ENCODE data around the gene CLSTN2.

The CLSTN2 gene

DNA sequence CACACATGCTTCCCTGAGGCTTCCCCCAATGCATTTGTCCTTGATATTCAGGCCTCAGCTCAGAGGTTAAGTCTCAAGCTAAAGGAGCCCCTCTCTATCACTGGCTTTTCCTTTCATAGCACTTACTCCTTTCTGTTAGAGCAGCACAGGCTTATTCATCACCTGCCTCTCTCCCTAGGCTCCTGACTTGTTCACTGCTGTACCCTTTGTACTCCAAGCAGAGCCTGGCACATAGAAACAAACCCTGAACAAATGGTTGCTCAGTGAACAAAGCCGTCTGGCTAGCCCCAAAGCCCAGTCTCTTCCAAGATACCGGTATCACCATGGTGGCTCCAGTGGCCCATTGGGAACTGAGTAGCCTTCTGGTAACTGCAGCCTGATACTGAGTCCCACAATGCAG is 511.7 kb downstream of the CLSTN2 start:
- H3K4me3 ChIP-seq (ENCODE audit: low read depth, low read length): no peak overlapping the region
- ChIA-PET CTCF (no interaction called here), POLR2A (no interaction called here)
- TF ChIP-seq, protein P1, sequence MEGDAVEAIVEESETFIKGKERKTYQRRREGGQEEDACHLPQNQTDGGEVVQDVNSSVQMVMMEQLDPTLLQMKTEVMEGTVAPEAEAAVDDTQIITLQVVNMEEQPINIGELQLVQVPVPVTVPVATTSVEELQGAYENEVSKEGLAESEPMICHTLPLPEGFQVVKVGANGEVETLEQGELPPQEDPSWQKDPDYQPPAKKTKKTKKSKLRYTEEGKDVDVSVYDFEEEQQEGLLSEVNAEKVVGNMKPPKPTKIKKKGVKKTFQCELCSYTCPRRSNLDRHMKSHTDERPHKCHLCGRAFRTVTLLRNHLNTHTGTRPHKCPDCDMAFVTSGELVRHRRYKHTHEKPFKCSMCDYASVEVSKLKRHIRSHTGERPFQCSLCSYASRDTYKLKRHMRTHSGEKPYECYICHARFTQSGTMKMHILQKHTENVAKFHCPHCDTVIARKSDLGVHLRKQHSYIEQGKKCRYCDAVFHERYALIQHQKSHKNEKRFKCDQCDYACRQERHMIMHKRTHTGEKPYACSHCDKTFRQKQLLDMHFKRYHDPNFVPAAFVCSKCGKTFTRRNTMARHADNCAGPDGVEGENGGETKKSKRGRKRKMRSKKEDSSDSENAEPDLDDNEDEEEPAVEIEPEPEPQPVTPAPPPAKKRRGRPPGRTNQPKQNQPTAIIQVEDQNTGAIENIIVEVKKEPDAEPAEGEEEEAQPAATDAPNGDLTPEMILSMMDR (IDR thresholded peaks at IDR 0.05; ENCODE audit: insufficient read depth, low read length, missing control alignments): no peak
- DNase-seq (ENCODE audit: low read depth, low spot score): no peak

DNA sequence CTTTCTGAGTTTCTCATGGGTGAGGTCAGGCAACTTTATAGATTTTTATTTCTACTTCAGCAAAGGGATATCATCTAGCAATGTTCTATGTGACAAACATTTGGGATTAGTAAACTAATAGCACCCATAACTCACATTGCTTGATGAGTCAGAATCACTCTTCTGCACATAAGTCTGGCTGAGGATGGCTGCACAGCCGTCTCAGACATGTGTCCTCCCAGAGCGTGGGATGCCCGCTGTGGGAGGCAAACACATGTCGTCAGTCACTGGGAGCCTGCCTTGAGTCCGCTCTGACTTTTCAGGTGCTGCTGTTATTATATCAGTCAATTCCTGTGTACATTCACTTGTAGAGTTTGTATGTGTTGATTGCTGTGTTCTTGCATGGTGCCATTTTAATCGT is 512.2 kb downstream of the CLSTN2 start:
- CTCF ChIA-PET: no interaction called here
- no peak for DNase-seq (ENCODE audit: low read depth, low spot score)
- TF ChIP-seq, protein P1 (IDR thresholded peaks at IDR 0.05; ENCODE audit: insufficient read depth, low read length, missing control alignments): no peak
- H3K4me3 ChIP-seq (ENCODE audit: low read depth, low read length): no peak overlapping the region
- POLR2A ChIA-PET: no interaction called here

DNA sequence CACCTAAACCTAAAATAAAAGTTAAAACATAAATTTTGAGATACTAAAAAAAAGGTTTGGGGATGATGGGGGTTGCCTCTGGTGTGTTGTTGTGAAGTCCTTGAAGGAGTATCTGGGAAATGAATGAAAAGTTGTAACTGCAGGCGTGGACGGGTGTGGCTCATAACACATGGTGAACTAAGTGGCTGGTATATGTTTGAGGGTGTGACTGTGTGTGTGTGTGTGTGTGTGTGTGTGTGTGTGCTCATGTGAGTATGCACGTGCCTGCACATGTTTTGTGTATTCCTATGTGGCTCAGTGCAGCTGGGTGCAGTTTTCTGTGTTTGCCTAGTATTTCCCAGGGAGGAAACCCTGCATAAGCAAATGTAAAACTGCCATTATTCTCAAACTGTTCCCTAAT is 513.0 kb downstream of the CLSTN2 start:
- CTCF ChIA-PET: no interaction called here
- no peak overlapping the region for H3K4me3 ChIP-seq (ENCODE audit: low read depth, low read length)
- TF ChIP-seq, protein P1 (IDR thresholded peaks at IDR 0.05; ENCODE audit: insufficient read depth, low read length, missing control alignments): no peak
- POLR2A ChIA-PET: no interaction called here
- DNase-seq (ENCODE audit: low read depth, low spot score): no peak

DNA sequence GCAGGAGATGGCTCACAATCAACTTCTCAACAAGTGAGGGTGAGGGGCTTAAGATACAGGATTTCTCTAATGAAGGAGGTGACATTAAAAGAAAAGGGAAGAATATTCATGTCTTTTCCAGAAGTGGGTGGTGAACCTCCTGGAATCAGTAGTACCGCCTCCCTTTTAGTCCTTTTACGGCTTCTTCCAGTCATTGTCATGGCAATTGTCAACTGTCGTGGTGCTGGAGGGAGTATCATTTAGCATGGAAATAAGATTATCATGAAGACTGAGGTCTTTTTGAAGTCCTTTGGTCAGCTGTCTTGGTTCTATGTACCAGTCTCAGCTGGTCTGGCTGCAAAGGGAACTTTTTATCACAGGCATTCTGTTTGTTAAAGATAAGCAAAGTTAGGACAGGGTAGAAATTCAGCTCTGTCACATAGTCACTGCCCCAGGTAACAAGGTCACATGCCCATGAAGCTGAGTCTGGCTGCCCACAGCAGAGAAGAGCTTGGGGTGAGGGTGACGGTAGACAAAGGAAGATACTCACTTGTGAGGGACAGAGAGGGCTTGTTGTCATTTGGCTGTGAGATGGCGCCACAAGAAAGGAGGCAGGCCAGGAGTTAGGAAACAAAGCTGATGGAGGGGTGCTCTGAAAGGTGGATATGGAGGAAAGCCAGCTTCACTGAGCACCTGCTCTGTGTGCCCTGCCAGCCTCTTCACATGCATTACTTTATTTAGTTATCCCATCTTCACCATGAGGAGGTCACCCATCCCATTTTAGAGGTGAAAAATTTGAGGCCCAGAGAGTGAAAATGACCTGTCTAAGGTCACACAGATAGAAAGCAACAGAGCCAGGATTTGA is 514.6 kb downstream of the CLSTN2 start:
- DNase-seq (ENCODE audit: low read depth, low spot score): no peak
- TF ChIP-seq, protein P1 (IDR thresholded peaks at IDR 0.05; ENCODE audit: insufficient read depth, low read length, missing control alignments): no peak
- no peak overlapping the region for H3K4me3 ChIP-seq (ENCODE audit: low read depth, low read length)
- ChIA-PET CTCF (no interaction called here), POLR2A (no interaction called here)

DNA sequence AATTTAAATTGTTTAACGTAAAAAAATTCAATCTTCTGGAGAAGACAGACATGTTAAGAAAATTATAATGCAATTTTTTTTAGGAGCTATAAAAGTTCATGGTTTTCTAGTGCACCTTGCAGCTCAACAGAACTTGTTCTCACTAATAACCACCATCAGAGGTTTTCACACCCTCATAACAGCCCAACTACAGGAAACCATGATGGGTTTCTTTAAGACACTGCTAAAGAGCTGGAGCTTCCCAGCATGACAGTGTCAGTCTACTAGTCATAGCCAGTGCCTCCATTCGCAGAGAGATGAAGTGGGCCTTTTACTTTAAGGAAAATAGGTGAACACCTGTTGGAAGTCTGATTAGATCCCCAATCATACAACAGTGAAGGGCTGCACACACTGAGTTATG is 518.8 kb downstream of the CLSTN2 start:
- TF ChIP-seq, protein P1 (IDR thresholded peaks at IDR 0.05; ENCODE audit: insufficient read depth, low read length, missing control alignments): no peak
- no peak overlapping the region for H3K4me3 ChIP-seq (ENCODE audit: low read depth, low read length)
- ChIA-PET CTCF (no interaction called here), POLR2A (no interaction called here)
- DNase-seq (ENCODE audit: low read depth, low spot score): no peak

DNA sequence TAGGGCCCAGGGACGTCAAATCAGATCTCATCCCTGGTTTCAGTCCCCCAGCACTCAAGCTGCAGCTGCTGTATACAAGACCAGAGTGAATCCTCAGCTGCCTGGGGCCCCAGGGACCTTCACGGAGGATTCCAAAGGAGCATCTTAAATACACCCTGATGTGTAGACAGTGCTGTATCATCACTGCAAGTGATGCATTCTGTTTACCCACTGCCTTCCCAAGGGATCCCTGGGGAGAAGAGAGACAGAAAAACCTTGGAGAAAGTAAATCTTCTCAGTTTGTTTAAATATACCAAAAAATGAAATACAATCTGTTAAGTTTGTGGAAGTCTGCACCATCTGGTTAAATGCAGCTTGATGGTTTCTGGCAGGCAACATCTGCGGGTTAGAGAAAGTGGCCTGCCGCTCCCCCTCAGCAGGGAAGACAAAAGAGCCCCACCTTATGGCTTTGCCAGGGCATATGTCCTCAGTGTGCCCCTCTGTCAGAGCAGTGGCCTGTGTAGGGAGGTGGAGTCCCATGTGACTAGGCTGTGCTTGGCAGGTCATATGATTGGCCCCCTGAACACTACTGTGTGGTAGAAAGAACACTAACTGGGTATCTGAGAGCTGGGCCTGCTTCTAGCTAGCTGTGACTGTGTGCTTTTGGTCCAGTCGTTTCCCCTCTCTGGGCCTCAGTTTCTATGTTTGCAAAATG is 520.7 kb downstream of the CLSTN2 start:
- ChIA-PET CTCF (no interaction called here), POLR2A (no interaction called here)
- H3K4me3 ChIP-seq (ENCODE audit: low read depth, low read length): no peak overlapping the region
- no peak for DNase-seq (ENCODE audit: low read depth, low spot score)
- TF ChIP-seq, protein P1 (IDR thresholded peaks at IDR 0.05; ENCODE audit: insufficient read depth, low read length, missing control alignments): no peak

Measured in AG04449 (cell line).